ENCODE measurements around the gene RFTN1. TPM values are rescaled to one million over a fixed set of nuclear protein-coding genes. Genes with fewer than 3 reads are reported as not detected.

The RFTN1 gene
- total and polyA plus RNA-seq, 3 donors from 2014 or later, result 20.8 to 25.7 (median 22.2) TPM

GRCh38 chr3:16332904-16333426 is 180.5 kb downstream of the RFTN1 start:
- H3K36me3 ChIP-seq (ENCODE audit: low read depth, missing control alignments), result no peaks in the 10 kb centered on the region
- H3K27me3 ChIP-seq, result no peaks in the 10 kb centered on the region
- H3K27ac ChIP-seq, result no peak overlapping the region
- H3K9me3 ChIP-seq, result no peaks in the 10 kb centered on the region
- peaks cover 3% of the 10 kb centered on the region for H3K4me1 ChIP-seq
- TF ChIP-seq POLR2A (IDR thresholded peaks at IDR 0.05), result no peak
- TF ChIP-seq, protein P1, sequence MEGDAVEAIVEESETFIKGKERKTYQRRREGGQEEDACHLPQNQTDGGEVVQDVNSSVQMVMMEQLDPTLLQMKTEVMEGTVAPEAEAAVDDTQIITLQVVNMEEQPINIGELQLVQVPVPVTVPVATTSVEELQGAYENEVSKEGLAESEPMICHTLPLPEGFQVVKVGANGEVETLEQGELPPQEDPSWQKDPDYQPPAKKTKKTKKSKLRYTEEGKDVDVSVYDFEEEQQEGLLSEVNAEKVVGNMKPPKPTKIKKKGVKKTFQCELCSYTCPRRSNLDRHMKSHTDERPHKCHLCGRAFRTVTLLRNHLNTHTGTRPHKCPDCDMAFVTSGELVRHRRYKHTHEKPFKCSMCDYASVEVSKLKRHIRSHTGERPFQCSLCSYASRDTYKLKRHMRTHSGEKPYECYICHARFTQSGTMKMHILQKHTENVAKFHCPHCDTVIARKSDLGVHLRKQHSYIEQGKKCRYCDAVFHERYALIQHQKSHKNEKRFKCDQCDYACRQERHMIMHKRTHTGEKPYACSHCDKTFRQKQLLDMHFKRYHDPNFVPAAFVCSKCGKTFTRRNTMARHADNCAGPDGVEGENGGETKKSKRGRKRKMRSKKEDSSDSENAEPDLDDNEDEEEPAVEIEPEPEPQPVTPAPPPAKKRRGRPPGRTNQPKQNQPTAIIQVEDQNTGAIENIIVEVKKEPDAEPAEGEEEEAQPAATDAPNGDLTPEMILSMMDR (IDR thresholded peaks at IDR 0.05), result no peak
- 68 to 76% methylated on average over 1 of the region's 1 CpG for WGBS, 2 donors
- no peak overlapping the region for H3K4me3 ChIP-seq
- DNase-seq, result no peak
- intact Hi-C loops (cut with DNase I; ENCODE audit: low total_unique reads), result no loop called here

- WGBS, 2 donors, result 98 to 99% methylated on average over 3 of the region's 3 CpGs
- H3K27ac ChIP-seq, result no peak overlapping the region
- no peaks in the 10 kb centered on the region for H3K27me3 ChIP-seq
- intact Hi-C loops (cut with DNase I; ENCODE audit: low total_unique reads), result no loop called here
- no peaks in the 10 kb centered on the region for H3K4me1 ChIP-seq
- DNase-seq, result no peak
- no peaks in the 10 kb centered on the region for H3K36me3 ChIP-seq (ENCODE audit: low read depth, missing control alignments)
- TF ChIP-seq POLR2A (IDR thresholded peaks at IDR 0.05), result no peak
- TF ChIP-seq, protein P1 (IDR thresholded peaks at IDR 0.05), result no peak
- no peak overlapping the region for H3K4me3 ChIP-seq
- no peaks in the 10 kb centered on the region for H3K9me3 ChIP-seq
Observed at GRCh38 chr3:16331319-16331883, 182.1 kb downstream of the RFTN1 start.

GRCh38 chr3:16330351-16330750 is 183.1 kb downstream of the RFTN1 start:
- H3K36me3 ChIP-seq (ENCODE audit: low read depth, missing control alignments), result no peaks in the 10 kb centered on the region
- intact Hi-C loops (cut with DNase I; ENCODE audit: low total_unique reads), result no loop called here
- H3K4me3 ChIP-seq, result no peak overlapping the region
- TF ChIP-seq POLR2A (IDR thresholded peaks at IDR 0.05), result no peak
- TF ChIP-seq, protein P1 (IDR thresholded peaks at IDR 0.05), result no peak
- DNase-seq, result no peak
- H3K4me1 ChIP-seq, result no peaks in the 10 kb centered on the region
- H3K27me3 ChIP-seq, result no peaks in the 10 kb centered on the region
- 90 to 94% methylated on average over 4 of the region's 4 CpGs for WGBS, 2 donors
- no peak overlapping the region for H3K27ac ChIP-seq
- H3K9me3 ChIP-seq, result no peaks in the 10 kb centered on the region

DNA sequence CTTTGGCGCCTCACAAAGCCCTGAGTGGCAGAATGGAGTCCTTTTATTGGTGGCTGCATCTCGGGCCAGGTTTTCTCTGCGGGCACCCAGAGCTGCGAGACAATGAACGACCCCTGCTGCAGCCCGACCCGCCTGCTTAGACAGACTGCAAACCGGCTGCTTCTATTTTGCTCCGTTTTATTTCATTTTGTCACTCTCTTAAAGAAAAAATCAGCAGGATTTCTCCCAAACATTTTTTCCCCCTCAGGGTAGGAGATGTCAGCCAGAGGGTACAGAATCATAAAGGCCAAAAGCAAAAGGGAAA is 183.7 kb downstream of the RFTN1 start:
- intact Hi-C loops (cut with DNase I; ENCODE audit: low total_unique reads), result no loop called here
- Histone ChIP-seq H3K36me3 (ENCODE audit: low read depth, missing control alignments) (no peaks in the 10 kb centered on the region), H3K4me3 (no peak overlapping the region), H3K4me1 (no peaks in the 10 kb centered on the region), H3K27ac (no peak overlapping the region), H3K27me3 (no peaks in the 10 kb centered on the region), H3K9me3 (no peaks in the 10 kb centered on the region)
- WGBS, 2 donors, result 85 to 95% methylated on average over 9 of the region's 9 CpGs
- TF ChIP-seq, protein P1 (IDR thresholded peaks at IDR 0.05), result no peak
- no peak for TF ChIP-seq POLR2A (IDR thresholded peaks at IDR 0.05)
- DNase-seq, result no peak

Data from testis (tissue), 3 donors.